K562 (cell line): Measurements from ENCODE around the gene TBC1D2B. TPM values are rescaled to one million over a fixed set of nuclear protein-coding genes. Genes with fewer than 3 reads are reported as not detected.
A peak's percentile ranks its signal among the peaks of the same experiment; 100 is the strongest.

ENCODE experiments used
- ATAC-seq: fragments of 200-7000 bp; cut with Tn5 transposase; 3 replicates; pipeline ENCODE4 v1.9.1; 2020; ENCODE audit warnings: moderate library complexity
- BruUV-seq: library from RNA; stranded (reverse); fragments of 400-500 nt; replicated peaks from 2 replicates; lab custom pipeline; 2021; lab: Mats Ljungman, UMichigan
- CTCF ChIA-PET: fragments of 300-600 bp; formaldehyde crosslinking; extraction: SDS; loops from one replicate; lab custom pipeline; 2021; ENCODE audit warnings: low intra/inter-chr PET ratio; lab: Yijun Ruan, JAX
- POLR2A ChIA-PET: fragments of 300-600, 350-650 bp; sonication (Branson Sonifier 250); formaldehyde crosslinking; extraction: SDS; loops from one replicate; lab custom pipeline; 2021; ENCODE audit warnings: antibody characterized with exemption, inconsistent platforms; lab: Yijun Ruan, JAX
- DNase-seq, 4 experiments: peaks; one replicate each; pipeline versions ENCODE4 v3.0.0 to v3.0.0-alpha.2; 2011 to 2018; ENCODE audit warnings: low spot score in 3 of 4, mixed read lengths in 3 of 4; ENCODE audit errors: extremely low read depth in 1 of 4
- FAIRE-seq: peaks from 2 replicates; lab custom pipeline; 2011; peaks lifted over from hg19 to GRCh38; lab: Jason Lieb, UNC
- H2AFZ ChIP-seq: 2 replicates; pipeline ENCODE4 v1.6.0; 2011; ENCODE audit warnings: low read depth, low read length, control low read depth, inconsistent platforms
- H3K27ac ChIP-seq: fragments of 200-600 bp; 3 replicates; pipeline ENCODE4 v1.8.0; 2011; ENCODE audit warnings: low read depth, mild to moderate bottlenecking, control low read depth, inconsistent platforms, low read length, moderate library complexity, mixed read lengths; ENCODE audit errors: extremely low read depth
- H3K27me3 ChIP-seq, 2 experiments: fragments of 300-600 bp in 1 of 2; 2 replicates in 1 of 2; 3 replicates in 1 of 2; pipeline versions ENCODE4 v1.6.0 to v1.8.0; 2011; ENCODE audit warnings: inconsistent platforms in 2 of 2, low read length in 2 of 2, mild to moderate bottlenecking in 1 of 2, mixed read lengths in 1 of 2, moderate library complexity in 1 of 2; ENCODE audit not compliant: control insufficient read depth in 2 of 2, insufficient read depth in 2 of 2
- H3K36me3 ChIP-seq: fragments of 300-600 bp; 3 replicates; pipeline ENCODE4 v1.8.0; 2011; ENCODE audit warnings: mild to moderate bottlenecking, low read length, inconsistent platforms; ENCODE audit not compliant: control insufficient read depth, insufficient read depth
- H3K4me1 ChIP-seq, 2 experiments: fragments of 200-600 bp in 1 of 2; replicated peaks in 1 of 2; 2 replicates in 1 of 2; 3 replicates in 1 of 2; pipeline versions ENCODE4 v1.5.1 to v1.8.0; 2011; ENCODE audit warnings: inconsistent platforms in 2 of 2, low read length in 2 of 2, mild to moderate bottlenecking in 1 of 2, mixed read lengths in 1 of 2, moderate library complexity in 1 of 2; ENCODE audit not compliant: control insufficient read depth in 2 of 2, insufficient read depth in 2 of 2
- H3K4me2 ChIP-seq: 2 replicates; pipeline ENCODE4 v1.6.1; 2011; ENCODE audit warnings: low read length, control low read depth, inconsistent platforms, mixed read lengths; ENCODE audit not compliant: insufficient read depth
- H3K4me3 ChIP-seq: fragments of 200-600 bp; sonication (generic), shearing (Covaris generic); 2 replicates; pipeline ENCODE4 v1.5.1; 2016; ENCODE audit warnings: control low read depth, inconsistent platforms
- H3K79me2 ChIP-seq: fragments of 200-600 bp; 3 replicates; pipeline ENCODE4 v1.8.0; 2011; ENCODE audit warnings: low read length, inconsistent platforms; ENCODE audit not compliant: control insufficient read depth, insufficient read depth
- H3K9ac ChIP-seq, 2 experiments: 2 replicates each; pipeline versions ENCODE4 v1.6.0 to v1.6.1; 2011; ENCODE audit warnings: low read depth in 2 of 2, low read length in 2 of 2, control low read depth in 1 of 2, inconsistent platforms in 1 of 2, mild to moderate bottlenecking in 1 of 2, mixed read lengths in 1 of 2; ENCODE audit not compliant: insufficient read depth in 1 of 2
- H3K9me1 ChIP-seq: one replicate; pipeline ENCODE4 v1.6.0; 2011; ENCODE audit warnings: inconsistent platforms, mild to moderate bottlenecking, low read length, moderate library complexity; ENCODE audit not compliant: control insufficient read depth, insufficient read depth
- H3K9me3 ChIP-seq: replicated peaks from 2 replicates; pipeline ENCODE4 v1.5.1; 2011; ENCODE audit warnings: low read depth, low read length, inconsistent platforms; ENCODE audit not compliant: control insufficient read depth, insufficient read depth
- H4K20me1 ChIP-seq: replicated peaks from 2 replicates; pipeline ENCODE4 v1.6.1; 2011; ENCODE audit warnings: low read length, inconsistent platforms, mixed read lengths; ENCODE audit not compliant: control insufficient read depth, insufficient read depth
- DIDO1 ChIP-seq: fragments of 450-650 bp; IDR thresholded peaks from 2 replicates; pipeline ENCODE4 v1.6.1; 2016; ENCODE audit warnings: low read depth, missing biosample characterization, missing genetic modification characterization
- EWSR1 ChIP-seq: fragments of 450-650 bp; IDR thresholded peaks from 2 replicates; pipeline ENCODE4 v1.6.1; 2018; ENCODE audit warnings: borderline replicate concordance, mild to moderate bottlenecking, low read depth, moderate library complexity; ENCODE audit not compliant: partially characterized antibody
- FOSL1 ChIP-seq: fragments of 200-800 bp; sonication (Bioruptor generic); conservative IDR thresholded peaks from 2 replicates; pipeline ENCODE4 v1.6.1; 2016; ENCODE audit warnings: missing genetic modification characterization, missing compliant biosample characterization
- L3MBTL2 ChIP-seq: fragments of 450-650 bp; IDR thresholded peaks from 2 replicates; pipeline ENCODE4 v1.6.1; 2016; ENCODE audit warnings: mild to moderate bottlenecking, moderate library complexity
- MAFG ChIP-seq: fragments of 450-650 bp; conservative IDR thresholded peaks from 2 replicates; pipeline ENCODE4 v1.6.1; 2016; ENCODE audit warnings: missing genetic modification characterization, missing compliant biosample characterization
- MCM2 ChIP-seq: fragments of 450-650 bp; IDR thresholded peaks from 2 replicates; pipeline ENCODE4 v1.6.1; 2017; ENCODE audit warnings: low read depth, mild to moderate bottlenecking
- MXI1 ChIP-seq: IDR thresholded peaks from 2 replicates; pipeline ENCODE4 v1.6.1; 2011; ENCODE audit warnings: low read depth, mild to moderate bottlenecking, improper control_type of control experiment, low read length
- NFE2 ChIP-seq: IDR thresholded peaks from 2 replicates; pipeline ENCODE4 v1.6.1; 2014; ENCODE audit warnings: antibody characterized with exemption, low read depth
- PHB ChIP-seq: fragments of 250-450 bp; sonication (Bioruptor Pico); IDR thresholded peaks from 2 replicates; pipeline ENCODE4 v1.5.0; 2021
- POLR2A ChIP-seq: fragments of 450-650 bp; conservative IDR thresholded peaks from 2 replicates; pipeline ENCODE4 v1.6.1; 2016
- RAD51 ChIP-seq: fragments of 450-650 bp; IDR thresholded peaks from 2 replicates; pipeline ENCODE4 v1.7.1; 2016; ENCODE audit warnings: low read depth, mild to moderate bottlenecking, borderline replicate concordance
- RBM17 ChIP-seq: fragments of 200-400 bp; formaldehyde crosslinking; IDR thresholded peaks from 2 replicates; pipeline ENCODE4 v1.6.1; 2017; ENCODE audit warnings: low read depth, mild to moderate bottlenecking, low read length, borderline replicate concordance
- SREBF2 ChIP-seq: sonication (generic); formaldehyde crosslinking; IDR thresholded peaks from 2 replicates; pipeline ENCODE4 v1.4.0; 2020; ENCODE audit warnings: mild to moderate bottlenecking, missing genetic modification reagents
- ZNF175 ChIP-seq: fragments of 200-800 bp; sonication (Bioruptor generic); IDR thresholded peaks from 2 replicates; pipeline ENCODE4 v1.6.1; 2016; ENCODE audit warnings: low read depth, mild to moderate bottlenecking, missing genetic modification characterization, missing compliant biosample characterization
- WGBS: fragments of 100-300 bp; shearing (Covaris generic); methylation state at CpG from one replicate; pipeline ENCODE4 v1.1.6; 2016; ENCODE audit warnings: low coverage, mixed read lengths; ENCODE audit not compliant: insufficient coverage; ENCODE audit errors: missing lambda C conversion rate; 5-methylcytosine and 5-hydroxymethylcytosine counted together
- in situ Hi-C: fragments of 300-500 bp; cut with MboI; formaldehyde crosslinking; loops from 4 replicates; pipeline ENCODE4 v1.15.0; 2018; ENCODE audit warnings: inconsistent platforms, mixed read lengths
- intact Hi-C: fragments of 100-400 bp; cut with micrococcal nuclease; formaldehyde crosslinking; loops from 2 replicates; pipeline ENCODE4 v1.14.2; 2022
- polyA plus RNA-seq, 8 experiments: library from polyadenylated mRNA; depleted of rRNA in 4 of 8; stranded (reverse) in 5 of 8; unstranded in 3 of 8; fragments of >200 nt; fragmentation: Nextera tagmentation in 2 of 8; fragmentation: Illumina TruSeq in 1 of 8; extraction: Ambion mirVana in 2 of 8; extraction: Trizol in 1 of 8; gene quantifications; 2 replicates each; pipeline versions ENCODE4 v1.2.1 to v1.2.3, GENCODE V29; 2011 to 2014; ENCODE audit warnings: inconsistent platforms in 1 of 8, missing spikeins in 1 of 8
- total RNA-seq, 7 experiments: library from RNA; depleted of rRNA in 6 of 7; stranded (reverse); fragments of >200 nt in 6 of 7; fragmentation: Illumina TruSeq in 2 of 7; extraction: Trizol in 2 of 7; gene quantifications; 2 replicates each; pipeline versions ENCODE4 v1.2.1 to v1.2.3, GENCODE V29; 2011 to 2021; ENCODE audit warnings: low replicate concordance in 1 of 7
- TF ChIP-seq, protein P1 (sequence below): fragments of 250-450 bp; sonication (Bioruptor Pico); IDR thresholded peaks from 2 replicates; pipeline ENCODE4 v1.8.0; 2022; ENCODE audit warnings: inconsistent platforms, mild to moderate bottlenecking, moderate library complexity, borderline replicate concordance
- TF ChIP-seq, protein P2 (sequence below): fragments of 250-450 bp; sonication (Bioruptor Pico); IDR thresholded peaks from 2 replicates; pipeline ENCODE4 v1.8.0; 2021; ENCODE audit warnings: borderline replicate concordance, mild to moderate bottlenecking, moderate library complexity; ENCODE audit not compliant: poor library complexity, severe bottlenecking

Gene TBC1D2B
- total and polyA plus RNA-seq, 9 of the 15 experiments (the other 6 are each of a cell fraction or from before 2014, with no cell fraction given), result 0.15 to 16.3 (median 8.9) TPM

DNA sequence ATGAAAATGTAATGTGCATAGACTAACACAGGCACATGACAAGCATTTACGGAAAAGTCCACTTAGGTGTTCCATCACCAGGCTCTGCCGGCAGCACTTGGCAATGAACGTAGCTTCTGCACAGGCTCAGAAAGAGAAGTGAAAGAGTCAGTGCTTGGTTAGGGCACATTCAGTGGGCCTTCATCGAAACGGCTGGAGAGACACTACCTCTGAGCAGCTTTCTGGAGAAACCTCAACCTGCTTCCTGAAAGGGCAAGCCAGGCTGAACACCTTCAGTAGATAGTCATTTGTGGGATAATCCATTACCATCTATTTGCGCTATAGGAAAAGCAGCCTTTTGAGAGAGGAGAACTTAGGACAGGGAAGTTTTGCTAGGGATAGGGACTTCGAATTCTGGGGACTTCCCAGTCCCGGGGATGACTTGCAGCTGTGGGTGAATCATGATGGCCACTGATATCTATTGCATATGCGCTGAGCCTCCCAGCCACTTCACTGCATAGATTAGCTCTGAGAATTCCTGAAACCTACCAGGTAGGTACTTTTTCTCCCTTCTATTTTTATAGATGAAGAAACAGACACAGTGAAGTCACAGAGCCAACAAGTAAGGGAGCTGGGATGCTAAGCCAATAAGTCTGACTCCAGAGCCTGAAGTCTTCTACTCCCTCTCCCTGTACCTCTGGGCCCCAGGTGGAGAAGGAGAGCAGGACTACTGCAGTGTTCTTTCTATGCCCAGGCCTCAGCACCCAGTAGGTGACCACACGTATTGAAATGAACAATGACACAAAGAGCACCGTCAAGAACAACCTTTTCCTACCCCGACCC, 10.7 kb upstream of the TBC1D2B start:
- in situ Hi-C loops, result no loop called here
- POLR2A ChIA-PET, result interaction anchor here (0.6 kb wide), 1 partner anchor 791 kb away, joined by 3 read pairs; no protein-coding TSS in a partner anchor
- H3K9me1 ChIP-seq, result no peaks in the 10 kb centered on the region
- H3K79me2 ChIP-seq, result no peaks in the 10 kb centered on the region
- no peak overlapping the region for H3K9ac ChIP-seq
- ATAC-seq, result peak; percentile 32; the same call in 1 of the 3 replicates
- H3K27ac ChIP-seq, result no peak overlapping the region
- no peaks in the 10 kb centered on the region for H3K9me3 ChIP-seq
- WGBS, result 32% methylated on average over 12 of the region's 12 CpGs
- H3K4me2 ChIP-seq, result no peak overlapping the region
- H4K20me1 ChIP-seq, result 0 out of 2 replicates have a peak, but pooled peaks cover 3% of the 10 kb centered on the region
- intact Hi-C loops, result no loop called here
- FAIRE-seq, result peak; percentile 19
- no peaks in the 10 kb centered on the region for H3K36me3 ChIP-seq
- H3K4me1 ChIP-seq, result peaks cover 2 to 3% of the 10 kb centered on the region in 2 experiments; a peak in 1 of 5 replicates
- H3K27me3 ChIP-seq, result peaks cover 2 to 22% of the 10 kb centered on the region in 2 experiments; a peak in 2 of 5 replicates
- CTCF ChIA-PET, result no interaction called here
- H3K4me3 ChIP-seq, result no peak overlapping the region
- TF ChIP-seq L3MBTL2 (no peak), FOSL1 (tag) (peak; percentile 38; the same call in 1 of the 2 replicates), MXI1 (no peak), DIDO1 (no peak), RAD51 (no peak), NFE2 (no peak), MCM2 (no peak), MAFG (tag) (0 out of 2 replicates have a peak, but pooled peaks have one; percentile 4), SREBF2 (CRISPR knock-in tag) (no peak), PHB (CRISPR knock-in tag) (no peak), ZNF175 (CRISPR knock-in tag) (no peak), EWSR1 (no peak), RBM17 (no peak), POLR2A (no peak)
- TF ChIP-seq, protein P1, sequence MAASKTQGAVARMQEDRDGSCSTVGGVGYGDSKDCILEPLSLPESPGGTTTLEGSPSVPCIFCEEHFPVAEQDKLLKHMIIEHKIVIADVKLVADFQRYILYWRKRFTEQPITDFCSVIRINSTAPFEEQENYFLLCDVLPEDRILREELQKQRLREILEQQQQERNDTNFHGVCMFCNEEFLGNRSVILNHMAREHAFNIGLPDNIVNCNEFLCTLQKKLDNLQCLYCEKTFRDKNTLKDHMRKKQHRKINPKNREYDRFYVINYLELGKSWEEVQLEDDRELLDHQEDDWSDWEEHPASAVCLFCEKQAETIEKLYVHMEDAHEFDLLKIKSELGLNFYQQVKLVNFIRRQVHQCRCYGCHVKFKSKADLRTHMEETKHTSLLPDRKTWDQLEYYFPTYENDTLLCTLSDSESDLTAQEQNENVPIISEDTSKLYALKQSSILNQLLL (CRISPR knock-in tag), result no peak
- TF ChIP-seq, protein P2, sequence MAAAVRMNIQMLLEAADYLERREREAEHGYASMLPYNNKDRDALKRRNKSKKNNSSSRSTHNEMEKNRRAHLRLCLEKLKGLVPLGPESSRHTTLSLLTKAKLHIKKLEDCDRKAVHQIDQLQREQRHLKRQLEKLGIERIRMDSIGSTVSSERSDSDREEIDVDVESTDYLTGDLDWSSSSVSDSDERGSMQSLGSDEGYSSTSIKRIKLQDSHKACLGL (CRISPR knock-in tag), result no peak
- no TSS peak for BruUV-seq
- no peak for DNase-seq
- no peak overlapping the region for H2AFZ ChIP-seq
